ENCODE measurements around the gene TEDDM1. TPM values are rescaled to one million over a fixed set of nuclear protein-coding genes. Genes with fewer than 3 reads are reported as not detected.

TEDDM1 gene
- total RNA-seq, 2 experiments from 2014 or later, result not detected

DNA sequence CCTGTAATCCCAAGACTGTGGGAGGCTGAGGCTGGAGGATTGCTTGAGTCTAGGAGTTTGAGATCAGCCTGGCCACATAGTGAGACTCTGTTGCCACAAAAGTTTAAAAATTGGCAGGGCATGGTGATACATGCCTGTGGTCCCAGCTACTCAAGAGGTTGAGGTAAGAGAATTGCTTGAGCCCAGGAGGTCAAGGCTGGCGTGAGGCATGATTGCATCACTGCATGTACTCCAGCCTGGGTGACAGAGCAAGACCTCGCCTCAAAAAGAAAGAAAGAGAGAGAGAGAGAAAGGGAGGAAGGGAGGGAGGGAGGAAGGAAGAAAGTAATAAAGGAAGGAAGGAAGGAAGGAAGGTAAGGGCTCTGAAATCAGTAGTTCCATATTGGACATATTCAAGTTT lies 33.9 kb downstream of the TEDDM1 start:
- Mint-ChIP-seq H3K9me3 (no peaks in the 10 kb centered on the region), H3K4me3 (no peak overlapping the region), H3K4me1 (no peaks in the 10 kb centered on the region), H3K27ac (no peak overlapping the region), H3K36me3 (ENCODE audit: low read depth) (no peaks in the 10 kb centered on the region), H3K27me3 (peaks cover 17% of the 10 kb centered on the region)
- ChIA-PET CTCF (interaction anchor here (0.6 to 1.2 kb wide), 2 partner anchors 10 to 12 kb away, joined by 4 to 5 read pairs; no protein-coding TSS in a partner anchor), POLR2A (no interaction called here)
- DNase-seq, result no peak

DNA sequence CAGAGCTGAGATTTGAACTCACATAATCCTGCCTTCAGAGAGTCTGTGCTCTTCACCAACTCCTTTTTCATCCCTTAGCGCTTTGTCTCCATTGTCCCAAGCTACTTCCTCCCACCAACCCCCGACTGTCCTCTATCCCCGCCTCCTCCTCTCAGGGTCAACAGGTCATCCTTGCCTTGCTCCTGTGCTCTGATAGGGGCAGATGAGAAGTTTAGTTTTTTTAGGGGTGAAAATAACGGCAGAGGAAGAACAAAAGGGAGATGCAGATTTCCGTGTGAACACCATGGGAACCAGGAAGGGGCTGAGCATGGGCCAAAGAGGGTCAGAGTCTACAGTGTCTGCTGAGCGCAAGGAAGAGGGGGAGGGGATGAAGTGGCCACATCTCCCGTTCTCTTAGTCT lies 40.8 kb downstream of the TEDDM1 start:
- no peaks in the 10 kb centered on the region for H3K36me3 Mint-ChIP-seq (ENCODE audit: low read depth)
- peaks cover 10% of the 10 kb centered on the region for H3K27me3 Mint-ChIP-seq
- POLR2A ChIA-PET, result no interaction called here
- H3K4me1 Mint-ChIP-seq, result no peaks in the 10 kb centered on the region
- DNase-seq, result no peak
- CTCF ChIA-PET, result no interaction called here
- H3K9me3 Mint-ChIP-seq, result no peaks in the 10 kb centered on the region
- no peak overlapping the region for H3K27ac Mint-ChIP-seq
- H3K4me3 Mint-ChIP-seq, result no peak overlapping the region

DNA sequence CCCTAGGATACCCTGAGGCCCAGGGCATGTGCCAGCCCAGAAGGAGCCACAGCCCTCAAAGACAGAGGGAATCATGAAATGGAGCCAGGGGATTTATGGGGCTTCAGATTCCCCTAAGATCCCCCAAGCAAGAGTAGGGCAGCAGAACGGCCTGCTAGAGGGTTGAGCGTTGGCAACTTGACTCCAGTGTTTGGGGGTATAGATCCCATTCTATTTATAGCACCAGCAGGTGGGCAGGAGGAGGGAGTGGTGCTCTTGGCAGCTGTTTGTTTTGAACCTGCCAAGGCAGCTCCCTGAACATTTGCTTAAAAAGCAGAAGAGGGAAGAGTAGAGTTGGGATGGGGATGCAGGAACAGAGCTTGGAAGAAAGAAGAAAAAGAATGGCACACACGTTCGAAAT lies 42.6 kb downstream of the TEDDM1 start:
- no peak overlapping the region for H3K4me3 Mint-ChIP-seq
- CTCF ChIA-PET, result interaction anchor here (1.0 to 1.4 kb wide), 2 partner anchors 10 to 19 kb away, joined by 3 to 4 read pairs; no protein-coding TSS in a partner anchor
- POLR2A ChIA-PET, result no interaction called here
- H3K27me3 Mint-ChIP-seq, result peaks cover 4% of the 10 kb centered on the region
- H3K36me3 Mint-ChIP-seq (ENCODE audit: low read depth), result no peaks in the 10 kb centered on the region
- no peaks in the 10 kb centered on the region for H3K4me1 Mint-ChIP-seq
- no peaks in the 10 kb centered on the region for H3K9me3 Mint-ChIP-seq
- DNase-seq, result no peak
- H3K27ac Mint-ChIP-seq, result no peak overlapping the region

DNA sequence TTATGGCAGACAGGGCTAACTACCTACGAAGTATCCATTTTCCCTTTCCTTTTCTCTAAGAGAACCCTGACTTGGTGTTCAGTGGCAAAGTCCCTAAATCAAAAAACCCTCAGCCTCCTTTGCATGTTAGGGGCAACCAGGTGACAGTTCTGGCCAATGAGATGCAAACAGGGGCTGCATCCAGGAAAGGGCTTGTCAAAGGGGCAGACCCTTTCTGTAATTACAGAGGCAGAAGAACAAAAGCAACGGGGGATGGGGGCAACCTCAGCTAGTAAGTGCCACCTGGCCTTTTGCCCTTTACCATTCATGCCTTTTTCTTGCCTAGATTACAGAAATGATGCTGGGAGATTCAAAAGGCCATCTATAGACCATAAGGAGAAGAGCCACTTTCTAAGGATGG lies 43.3 kb downstream of the TEDDM1 start:
- no peak overlapping the region for H3K4me3 Mint-ChIP-seq
- no peak for DNase-seq
- H3K4me1 Mint-ChIP-seq, result no peaks in the 10 kb centered on the region
- H3K27ac Mint-ChIP-seq, result no peak overlapping the region
- H3K27me3 Mint-ChIP-seq, result peaks cover 4% of the 10 kb centered on the region
- H3K36me3 Mint-ChIP-seq (ENCODE audit: low read depth), result no peaks in the 10 kb centered on the region
- ChIA-PET POLR2A (no interaction called here), CTCF (interaction anchor here (1.4 kb wide), 1 partner anchor 18 kb away, joined by 4 read pairs; no protein-coding TSS in a partner anchor)
- H3K9me3 Mint-ChIP-seq, result no peaks in the 10 kb centered on the region

DNA sequence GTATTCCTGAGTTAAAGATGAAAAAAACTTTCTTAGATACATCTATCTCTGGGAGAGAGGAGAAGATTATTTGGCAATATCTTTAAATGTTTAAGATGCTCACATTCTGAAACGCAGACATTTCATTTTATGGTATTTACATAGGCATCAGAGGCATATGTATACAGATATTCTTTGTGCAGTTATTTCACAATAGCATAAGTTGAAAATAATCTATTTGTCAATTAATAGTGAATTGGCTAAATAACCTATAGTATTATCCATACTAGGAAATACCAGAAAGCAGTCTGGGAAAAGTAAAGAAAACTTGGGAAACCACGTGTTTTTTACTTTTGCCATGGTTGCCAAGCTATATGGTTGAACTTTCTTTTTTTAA lies 44.8 kb downstream of the TEDDM1 start:
- H3K4me3 Mint-ChIP-seq, result no peak overlapping the region
- no peak overlapping the region for H3K27ac Mint-ChIP-seq
- no peak for DNase-seq
- no peaks in the 10 kb centered on the region for H3K36me3 Mint-ChIP-seq (ENCODE audit: low read depth)
- CTCF ChIA-PET, result no interaction called here
- no peaks in the 10 kb centered on the region for H3K4me1 Mint-ChIP-seq
- POLR2A ChIA-PET, result no interaction called here
- peaks cover 4% of the 10 kb centered on the region for H3K27me3 Mint-ChIP-seq
- H3K9me3 Mint-ChIP-seq, result no peaks in the 10 kb centered on the region

DNA sequence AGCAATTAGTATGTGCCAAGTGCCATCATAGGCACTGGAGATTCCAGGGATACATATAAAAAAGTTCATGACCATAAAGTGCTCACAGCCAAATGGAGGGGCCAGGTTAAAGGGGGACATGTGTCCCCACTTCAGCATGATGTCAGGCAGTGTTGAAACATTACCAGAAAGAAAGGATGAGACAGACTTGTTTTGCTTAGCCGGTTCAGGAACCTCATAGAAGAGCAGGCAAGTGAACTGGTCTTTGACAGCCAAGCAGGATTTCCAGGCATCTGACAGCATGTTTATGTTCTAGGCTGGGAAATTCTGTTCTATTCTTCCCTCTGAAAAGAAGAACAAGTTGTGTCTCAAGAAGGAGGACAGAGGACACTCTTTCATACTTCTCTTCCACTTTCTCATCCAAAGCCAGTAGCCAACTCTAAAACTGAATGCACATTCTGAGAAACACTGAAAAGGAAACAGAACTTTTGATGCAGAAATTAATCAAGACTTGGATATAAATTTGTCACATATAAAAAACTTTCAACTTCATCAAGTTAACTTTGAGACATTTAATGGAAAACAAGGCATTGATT lies 48.6 kb downstream of the TEDDM1 start:
- no peaks in the 10 kb centered on the region for H3K36me3 Mint-ChIP-seq (ENCODE audit: low read depth)
- POLR2A ChIA-PET, result no interaction called here
- no peak for DNase-seq
- CTCF ChIA-PET, result interaction anchor here (1.5 kb wide), 1 partner anchor 24 kb away, joined by 4 read pairs; no protein-coding TSS in a partner anchor
- H3K27me3 Mint-ChIP-seq, result peaks cover 2% of the 10 kb centered on the region
- no peak overlapping the region for H3K4me3 Mint-ChIP-seq
- H3K4me1 Mint-ChIP-seq, result no peaks in the 10 kb centered on the region
- no peak overlapping the region for H3K27ac Mint-ChIP-seq
- H3K9me3 Mint-ChIP-seq, result no peaks in the 10 kb centered on the region

DNA sequence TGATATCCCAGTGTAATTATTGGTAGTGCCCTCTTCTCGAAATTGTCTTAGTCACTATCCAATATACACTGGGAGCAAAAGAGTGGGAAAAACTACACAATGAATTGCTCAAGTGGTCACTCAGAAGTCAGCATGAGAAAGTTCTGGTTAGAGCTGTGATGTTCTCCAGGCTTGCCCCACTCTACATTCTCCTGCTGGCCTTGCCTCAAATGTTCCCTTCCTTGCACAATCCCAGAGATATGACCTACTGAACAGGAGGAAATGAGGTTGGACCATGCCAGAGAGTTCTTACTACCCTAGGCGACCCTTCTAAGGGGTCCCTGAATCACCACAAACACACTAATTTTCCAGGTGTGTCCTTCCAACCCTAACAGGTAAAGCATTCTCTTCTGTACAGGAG lies 49.6 kb downstream of the TEDDM1 start:
- POLR2A ChIA-PET, result no interaction called here
- H3K4me1 Mint-ChIP-seq, result no peaks in the 10 kb centered on the region
- no peak overlapping the region for H3K27ac Mint-ChIP-seq
- CTCF ChIA-PET, result interaction anchor here (1.5 kb wide), 1 partner anchor 23 kb away, joined by 4 read pairs; no protein-coding TSS in a partner anchor
- DNase-seq, result no peak
- no peak overlapping the region for H3K4me3 Mint-ChIP-seq
- no peaks in the 10 kb centered on the region for H3K27me3 Mint-ChIP-seq
- no peaks in the 10 kb centered on the region for H3K9me3 Mint-ChIP-seq
- H3K36me3 Mint-ChIP-seq (ENCODE audit: low read depth), result no peaks in the 10 kb centered on the region

DNA sequence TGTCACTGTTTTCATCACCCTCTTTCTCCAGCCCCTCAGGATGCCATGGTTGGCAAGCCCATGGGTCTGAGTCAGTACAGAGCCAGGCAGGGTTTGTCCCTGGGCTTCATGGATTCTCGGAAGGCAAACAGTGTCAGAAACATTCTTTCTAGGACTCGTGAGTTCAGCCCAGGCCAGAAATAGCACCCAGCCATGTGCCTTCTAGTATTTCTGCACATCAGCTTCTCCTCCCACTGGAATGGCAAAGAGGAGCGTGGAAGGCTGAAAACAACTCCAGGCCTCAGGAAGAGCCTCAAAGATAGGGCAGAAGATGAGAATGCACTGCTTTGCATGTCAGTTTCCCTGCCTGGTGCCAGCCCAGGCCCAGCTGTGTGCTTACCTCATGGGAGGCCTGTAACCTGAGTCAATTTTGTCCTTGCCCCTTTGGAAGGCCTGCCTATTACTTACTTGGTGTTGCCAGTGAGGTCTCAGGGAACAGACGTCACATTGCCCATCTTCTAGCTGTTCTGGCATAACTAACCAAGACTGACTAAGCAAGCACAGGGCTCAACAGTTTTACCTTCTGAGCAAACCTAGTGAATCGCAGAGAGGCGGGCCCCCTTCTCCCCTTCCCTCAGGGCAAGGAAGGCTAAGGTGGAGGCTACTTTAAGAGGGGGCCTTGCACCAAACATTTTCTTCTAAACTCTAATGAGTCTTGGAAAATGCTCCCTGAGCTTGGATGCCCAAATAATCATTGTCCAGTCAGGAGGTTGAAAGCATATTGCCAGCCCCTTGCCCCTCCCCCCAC lies 51.3 kb downstream of the TEDDM1 start:
- H3K9me3 Mint-ChIP-seq, result no peaks in the 10 kb centered on the region
- no peak overlapping the region for H3K27ac Mint-ChIP-seq
- H3K4me3 Mint-ChIP-seq, result no peak overlapping the region
- CTCF ChIA-PET, result interaction anchor here (1.1 kb wide), 1 partner anchor 47 kb away, joined by 3 read pairs; no protein-coding TSS in a partner anchor
- POLR2A ChIA-PET, result no interaction called here
- DNase-seq, result no peak
- no peaks in the 10 kb centered on the region for H3K4me1 Mint-ChIP-seq
- H3K27me3 Mint-ChIP-seq, result no peaks in the 10 kb centered on the region
- H3K36me3 Mint-ChIP-seq (ENCODE audit: low read depth), result no peaks in the 10 kb centered on the region

Other genes starting within 250 kb of the TEDDM1 start
- gene GLUL, start 8.9 kb downstream of the TEDDM1 start, total RNA-seq, result 100 to 1,000 TPM; 140 to 146 TPM
- gene RGSL1, start 49.5 kb upstream of the TEDDM1 start, total RNA-seq, result not detected
- gene RNASEL, start 188.6 kb upstream of the TEDDM1 start, total RNA-seq, result 1 to 10 TPM; 6.7 to 7.3 TPM
- gene RGS16, start 203.7 kb upstream of the TEDDM1 start, total RNA-seq, result 1 to 10 TPM; 1.9 to 2.0 TPM